Endothelial cell of umbilical vein (primary cell): ENCODE measurements around the gene CD1D. TPM values are rescaled to one million over a fixed set of nuclear protein-coding genes. Genes with fewer than 3 reads are reported as not detected.

Experiments
- BruUV-seq: library from RNA; stranded (reverse); fragments of 400-500 nt; replicated peaks from 2 replicates; lab custom pipeline; 2021; lab: Mats Ljungman, UMichigan
- CTCF ChIA-PET: fragments of 300-600, 350-600 bp; sonication (Branson Sonifier 250); formaldehyde crosslinking; loops from one replicate; lab custom pipeline; 2021; ENCODE audit warnings: antibody characterized with exemption, inconsistent platforms; lab: Charles Lee
- POLR2A ChIA-PET: fragments of 300-600, 350-600 bp; sonication (Branson Sonifier 250); formaldehyde crosslinking; loops from one replicate; lab custom pipeline; 2021; ENCODE audit warnings: antibody characterized with exemption, inconsistent platforms; lab: Charles Lee
- DNase-seq: peaks from one replicate; pipeline ENCODE4 v3.0.0-alpha.2; 2011; ENCODE audit warnings: low read depth, low spot score
- FAIRE-seq: peaks from 2 replicates; lab custom pipeline; 2011; peaks lifted over from hg19 to GRCh38; lab: Jason Lieb, UNC
- H2AFZ ChIP-seq: 2 replicates; pipeline ENCODE4 v1.6.0; 2012; ENCODE audit warnings: low read depth, low read length, control low read depth, inconsistent platforms
- H3K27ac ChIP-seq: 2 replicates; pipeline ENCODE4 v1.5.1; 2011; ENCODE audit warnings: low read depth, mild to moderate bottlenecking, control low read depth, low read length, moderate library complexity; ENCODE audit not compliant: insufficient read depth
- H3K27me3 ChIP-seq, 2 experiments: 2 replicates each; pipeline versions ENCODE4 v1.6.0 to v1.6.1; 2011; ENCODE audit warnings: low read length in 2 of 2, mixed read lengths in 1 of 2; ENCODE audit not compliant: control insufficient read depth in 2 of 2, insufficient read depth in 2 of 2
- H3K36me3 ChIP-seq, 2 experiments: 2 replicates in 1 of 2; 3 replicates in 1 of 2; pipeline ENCODE4 v1.5.1; 2011; ENCODE audit warnings: low read length in 2 of 2, mild to moderate bottlenecking in 1 of 2, moderate library complexity in 1 of 2; ENCODE audit not compliant: control insufficient read depth in 2 of 2, insufficient read depth in 2 of 2; ENCODE audit errors: extremely low read depth in 1 of 2
- H3K4me1 ChIP-seq: 3 replicates; pipeline ENCODE4 v1.5.1; 2011; ENCODE audit warnings: mild to moderate bottlenecking, low read length; ENCODE audit not compliant: control insufficient read depth, insufficient read depth; ENCODE audit errors: extremely low read depth
- H3K4me2 ChIP-seq: 2 replicates; pipeline ENCODE4 v1.6.1; 2011; ENCODE audit warnings: low read length, control low read depth, mixed read lengths; ENCODE audit not compliant: insufficient read depth
- H3K4me3 ChIP-seq, 3 experiments: fragments of 200-600 bp in 1 of 3; sonication (generic), shearing (Covaris generic) in 1 of 3; replicated peaks in 1 of 3; 2 replicates each; pipeline ENCODE4 v1.5.1; 2011 to 2016; ENCODE audit warnings: control low read depth in 3 of 3, low read length in 3 of 3, mild to moderate bottlenecking in 2 of 3, inconsistent platforms in 1 of 3, low read depth in 1 of 3, moderate library complexity in 1 of 3; ENCODE audit not compliant: insufficient read depth in 1 of 3
- H3K79me2 ChIP-seq: 2 replicates; pipeline ENCODE4 v1.6.0; 2012; ENCODE audit warnings: low read length, inconsistent platforms; ENCODE audit not compliant: control insufficient read depth, insufficient read depth
- H3K9ac ChIP-seq: replicated peaks from 2 replicates; pipeline ENCODE3; 2011; ENCODE audit warnings: low read length, control low read depth; ENCODE audit not compliant: insufficient read depth; ENCODE audit errors: extremely low read depth
- H3K9me1 ChIP-seq: replicated peaks from 3 replicates; pipeline ENCODE4 v1.6.0; 2011; ENCODE audit warnings: mild to moderate bottlenecking, low read length; ENCODE audit not compliant: control insufficient read depth, insufficient read depth; ENCODE audit errors: extremely low read depth
- H3K9me3 ChIP-seq: replicated peaks from 2 replicates; pipeline ENCODE4 v1.5.1; 2012; ENCODE audit warnings: low read length, inconsistent platforms; ENCODE audit not compliant: control insufficient read depth, insufficient read depth
- H4K20me1 ChIP-seq: replicated peaks from 2 replicates; pipeline ENCODE3; 2011; ENCODE audit warnings: mild to moderate bottlenecking, low read length; ENCODE audit not compliant: control insufficient read depth, insufficient read depth; ENCODE audit errors: extremely low read depth
- EZH2 ChIP-seq: IDR thresholded peaks from 2 replicates; pipeline ENCODE4 v1.6.1; 2012; ENCODE audit warnings: borderline replicate concordance, low read depth, mild to moderate bottlenecking, moderate library complexity, low read length, inconsistent platforms; ENCODE audit not compliant: severe bottlenecking
- FOS ChIP-seq: IDR thresholded peaks from 2 replicates; pipeline ENCODE4 v1.6.1; 2011; ENCODE audit warnings: mild to moderate bottlenecking, low read length, moderate library complexity, borderline replicate concordance; ENCODE audit not compliant: insufficient read depth
- GATA2 ChIP-seq: IDR thresholded peaks from 2 replicates; pipeline ENCODE4 v1.7.0; 2011; ENCODE audit warnings: low read depth, mild to moderate bottlenecking, moderate library complexity, mixed read lengths, low read length; ENCODE audit not compliant: insufficient read length, insufficient read depth
- JUN ChIP-seq: IDR thresholded peaks from 2 replicates; pipeline ENCODE4 v1.6.1; 2011; ENCODE audit warnings: borderline replicate concordance, low read depth; ENCODE audit not compliant: insufficient read length, insufficient read depth
- MAX ChIP-seq: IDR thresholded peaks from 2 replicates; pipeline ENCODE4 v1.6.1; 2011; ENCODE audit not compliant: insufficient read depth, insufficient read length
- MYC ChIP-seq: IDR thresholded peaks from one replicate; pipeline ENCODE4 v1.6.1; 2011; ENCODE audit warnings: mild to moderate bottlenecking, low read depth, low read length
- POLR2A ChIP-seq: IDR thresholded peaks from 2 replicates; pipeline ENCODE4 v1.6.1; 2012; ENCODE audit warnings: low read depth, mild to moderate bottlenecking, control low read depth, low read length
- POLR2AphosphoS5 ChIP-seq: IDR thresholded peaks from 2 replicates; pipeline ENCODE4 v1.6.1; 2012; ENCODE audit warnings: low read depth, mild to moderate bottlenecking, control low read depth, low read length, moderate library complexity; ENCODE audit not compliant: insufficient read depth
- dilution Hi-C: fragments of 300-500 bp; cut with MboI; formaldehyde crosslinking; loops from one replicate; pipeline ENCODE4 v1.15.0; 2019; ENCODE audit warnings: low sequenced_read_pairs; ENCODE audit not compliant: extremely low pct_ligation_motif_present
- intact Hi-C: fragments of 100-400 bp; cut with micrococcal nuclease; formaldehyde crosslinking; loops from one replicate; pipeline ENCODE4 v1.10.0; 2022
- polyA plus RNA-seq, 4 experiments: library from polyadenylated mRNA; depleted of rRNA in 3 of 4; stranded (reverse) in 3 of 4; unstranded in 1 of 4; fragments of >200 nt; gene quantifications; 2 replicates each; pipeline versions ENCODE4 v1.2.1 to v1.2.3, GENCODE V29; 2011 to 2012; ENCODE audit warnings: missing spikeins in 1 of 4
- total RNA-seq: library from RNA; stranded (reverse); gene quantifications from 2 replicates; pipeline ENCODE4 v1.2.3, GENCODE V29; 2021
- TF ChIP-seq, protein P1 (sequence below), 2 donors: IDR thresholded peaks; 1 replicate in 1 of 2; 2 replicates in 1 of 2; pipeline ENCODE4 v1.5.1; 2011; ENCODE audit warnings: low read length in 2 of 2, mild to moderate bottlenecking in 2 of 2, moderate library complexity in 2 of 2, control low read depth in 1 of 2, inconsistent platforms in 1 of 2, low read depth in 1 of 2; ENCODE audit not compliant: insufficient read depth in 1 of 2; ENCODE audit errors: extremely low read depth in 1 of 2

The CD1D gene
- total and polyA plus RNA-seq, 2 donors (not counting 3 experiments of a cell fraction or from before 2014, with no cell fraction given) = not detected

DNA sequence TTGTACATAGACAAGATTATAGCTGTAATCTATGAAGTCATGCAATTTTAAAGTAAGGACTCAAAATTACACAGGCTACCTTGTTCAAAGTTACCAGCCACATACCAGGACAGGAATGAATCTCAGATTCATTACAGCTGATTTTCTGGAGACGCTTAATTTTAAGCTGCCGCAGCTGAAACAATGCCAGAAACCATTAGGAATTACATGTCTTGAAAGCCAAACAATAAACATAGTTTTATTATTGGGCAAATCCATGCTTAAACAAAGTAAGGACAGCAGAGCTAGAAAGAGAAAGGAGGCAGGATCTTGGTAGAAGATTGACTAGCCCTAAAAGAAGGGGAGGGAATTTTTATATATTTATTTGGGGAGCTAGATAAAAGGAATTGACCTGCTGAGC is 19.2 kb upstream of the CD1D start:
- Histone ChIP-seq H3K9ac (no peak overlapping the region), H3K4me1 (no peaks in the 10 kb centered on the region), H3K27ac (no peak overlapping the region), H2AFZ (no peak overlapping the region), H3K9me1 (no peaks in the 10 kb centered on the region), H4K20me1 (no peaks in the 10 kb centered on the region), H3K36me3 (no peaks in the 10 kb centered on the region), H3K4me3 (no peak overlapping the region), H3K27me3 (peaks cover 2 to 4% of the 10 kb centered on the region in 2 experiments), H3K9me3 (no peaks in the 10 kb centered on the region), H3K4me2 (no peak overlapping the region), H3K79me2 (no peaks in the 10 kb centered on the region)
- BruUV-seq = no TSS peak
- intact Hi-C loops = no loop called here
- FAIRE-seq (no peak), DNase-seq (no peak)
- ChIA-PET CTCF (interaction anchor here (0.8 to 1.4 kb wide), 3 partner anchors 8 to 42 kb away, joined by 3 to 7 read pairs (median 3); no protein-coding TSS in a partner anchor), POLR2A (no interaction called here)
- dilution Hi-C loops = no loop called here
- TF ChIP-seq JUN (no peak), GATA2 (no peak), MYC (no peak)

- FAIRE-seq = no peak
- H3K9me3 ChIP-seq = no peaks in the 10 kb centered on the region
- H3K36me3 ChIP-seq = no peaks in the 10 kb centered on the region
- intact Hi-C loops (no loop called here), dilution Hi-C loops (no loop called here)
- no peak overlapping the region for H3K27ac ChIP-seq
- no peaks in the 10 kb centered on the region for H3K9me1 ChIP-seq
- H3K27me3 ChIP-seq = peaks cover 2 to 4% of the 10 kb centered on the region in 2 experiments
- no peak for DNase-seq
- H2AFZ ChIP-seq = no peak overlapping the region
- POLR2A ChIA-PET = no interaction called here
- no peaks in the 10 kb centered on the region for H3K4me1 ChIP-seq
- H3K4me3 ChIP-seq = no peak overlapping the region
- CTCF ChIA-PET = interaction anchor here (2.3 kb wide), 1 partner anchor 41 kb away, joined by 9 read pairs; no protein-coding TSS in a partner anchor
- no peak overlapping the region for H3K9ac ChIP-seq
- no peak for TF ChIP-seq POLR2A
- TF ChIP-seq GATA2 = no peak
- TF ChIP-seq EZH2 = no peak
- TF ChIP-seq POLR2AphosphoS5 = no peak
- no peak for TF ChIP-seq MAX
- no peak for TF ChIP-seq JUN
- TF ChIP-seq MYC = no peak
- no peak for TF ChIP-seq FOS
- TF ChIP-seq, protein P1, sequence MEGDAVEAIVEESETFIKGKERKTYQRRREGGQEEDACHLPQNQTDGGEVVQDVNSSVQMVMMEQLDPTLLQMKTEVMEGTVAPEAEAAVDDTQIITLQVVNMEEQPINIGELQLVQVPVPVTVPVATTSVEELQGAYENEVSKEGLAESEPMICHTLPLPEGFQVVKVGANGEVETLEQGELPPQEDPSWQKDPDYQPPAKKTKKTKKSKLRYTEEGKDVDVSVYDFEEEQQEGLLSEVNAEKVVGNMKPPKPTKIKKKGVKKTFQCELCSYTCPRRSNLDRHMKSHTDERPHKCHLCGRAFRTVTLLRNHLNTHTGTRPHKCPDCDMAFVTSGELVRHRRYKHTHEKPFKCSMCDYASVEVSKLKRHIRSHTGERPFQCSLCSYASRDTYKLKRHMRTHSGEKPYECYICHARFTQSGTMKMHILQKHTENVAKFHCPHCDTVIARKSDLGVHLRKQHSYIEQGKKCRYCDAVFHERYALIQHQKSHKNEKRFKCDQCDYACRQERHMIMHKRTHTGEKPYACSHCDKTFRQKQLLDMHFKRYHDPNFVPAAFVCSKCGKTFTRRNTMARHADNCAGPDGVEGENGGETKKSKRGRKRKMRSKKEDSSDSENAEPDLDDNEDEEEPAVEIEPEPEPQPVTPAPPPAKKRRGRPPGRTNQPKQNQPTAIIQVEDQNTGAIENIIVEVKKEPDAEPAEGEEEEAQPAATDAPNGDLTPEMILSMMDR (IDR thresholded peaks at IDR 0.05; ENCODE audit: extremely low read depth in 1 of 2, insufficient read depth in 1 of 2, low read depth in 1 of 2, low read length in 2 of 2) = no peak
- no peaks in the 10 kb centered on the region for H3K79me2 ChIP-seq
- no peak overlapping the region for H3K4me2 ChIP-seq
- H4K20me1 ChIP-seq = no peaks in the 10 kb centered on the region
- BruUV-seq = no TSS peak
Measured at GRCh38 chr1:158163000-158163947, 17.4 kb upstream of the CD1D start.
